ENCODE results near the gene VMAC.

- no peak for TF ChIP-seq EZH2 (IDR thresholded peaks at IDR 0.05; ENCODE audit: insufficient read depth, poor library complexity, severe bottlenecking)
- TF ChIP-seq EZH2phosphoT487 (IDR thresholded peaks at IDR 0.05; ENCODE audit: insufficient read depth, low read depth), result no peak
These were observed 574 bp downstream of the VMAC start for GRCh38 chr19:5905114-5905778.

All from GM23248 (cell line).